Suppressor macrophage treated with lipopolysaccharide for 4 hours (primary cell): Measurements from ENCODE around the gene NOS1AP.
"Not testable (repeated sequence)": the region's sequence is repeated elsewhere in the genome, so short reads cannot be mapped to it uniquely, and the experiment has no call there.

ENCODE experiments used
- DNase-seq: peaks from one replicate; pipeline ENCODE4 v3.0.0-alpha.2; 2020

Gene NOS1AP

GRCh38 chr1:162069334-162070093 is at the start of gene NOS1AP:
Gene NOS1AP (plus strand): TSS chr1:162069691. CDS start chr1:162070178, 487 bp downstream.
- peak; percentile 85 for DNase-seq

- no peak for DNase-seq
Observed at GRCh38 chr1:162020150-162020549, 49.3 kb upstream of the NOS1AP start.

DNA sequence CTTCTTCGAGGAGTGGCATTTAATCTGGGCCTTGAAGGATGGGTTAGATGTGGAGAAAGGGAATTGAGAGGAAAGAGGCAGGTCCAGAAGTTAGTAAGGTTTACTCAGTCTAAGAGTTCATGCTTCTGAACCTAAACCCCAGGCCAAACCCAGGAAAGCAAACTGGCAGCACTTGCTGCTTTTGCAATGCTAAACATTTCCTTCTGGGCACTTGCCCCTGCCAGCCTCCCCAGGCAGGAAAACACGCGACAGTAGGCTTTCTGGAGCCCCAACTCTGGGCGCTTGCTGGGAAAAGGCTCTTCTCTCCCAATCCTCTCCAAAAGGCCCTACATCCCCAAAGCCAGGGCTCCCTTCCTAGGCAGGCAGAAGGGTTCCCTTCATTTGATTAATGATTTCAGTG is 48.4 kb upstream of the NOS1AP start:
- DNase-seq, result no peak

DNA sequence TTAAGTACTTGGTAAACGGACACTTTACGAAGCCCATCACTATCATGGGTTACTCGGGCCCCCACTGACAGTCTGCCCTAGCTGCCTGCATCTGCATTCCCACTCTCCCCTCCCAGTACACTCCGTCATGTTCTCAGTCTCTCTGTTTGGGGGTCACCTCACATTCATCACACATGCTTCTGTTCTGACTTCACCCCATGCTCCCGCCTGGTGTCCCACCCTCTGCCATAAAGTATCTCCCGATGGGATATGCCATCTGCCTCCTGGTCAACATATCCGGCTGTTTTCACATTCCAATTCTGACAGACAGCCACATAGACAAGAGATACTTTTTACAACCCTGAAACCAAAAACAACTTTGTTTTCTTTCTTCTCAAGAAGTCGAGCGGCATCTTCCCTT is 46.9 kb upstream of the NOS1AP start:
- no peak for DNase-seq

DNA sequence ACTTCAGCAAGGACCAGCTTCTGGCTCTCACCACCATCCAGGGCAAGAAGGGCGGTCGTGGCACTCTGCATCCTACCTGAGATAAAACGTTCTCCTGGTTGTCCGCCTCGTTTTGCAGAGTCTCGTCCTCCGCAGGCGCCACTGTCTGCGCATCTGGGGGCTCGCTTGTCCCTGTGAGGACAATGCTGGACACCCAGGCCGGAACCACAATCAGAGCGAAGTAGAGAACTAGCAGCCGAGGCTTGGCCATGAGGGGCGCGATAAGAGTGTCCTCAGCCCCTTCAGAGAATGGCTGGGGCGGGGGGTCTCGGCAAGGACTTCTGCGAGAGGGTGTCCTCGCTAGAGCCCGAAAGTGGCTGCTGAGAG is 46.3 kb upstream of the NOS1AP start:
- DNase-seq, result no peak

GRCh38 chr1:162023547-162024501 is 45.7 kb upstream of the NOS1AP start, which contains the start of gene OLFML2B:
Gene OLFML2B (minus strand): TSS chr1:162023869. CDS start chr1:162023430, 439 bp downstream.
- peak; percentile 75 for DNase-seq

- peak; percentile 46 for DNase-seq
Observed at GRCh38 chr1:162025541-162025940, 44.0 kb upstream of the NOS1AP start.

- peak; percentile 87 for DNase-seq
Observed at GRCh38 chr1:162026881-162027280, 42.6 kb upstream of the NOS1AP start.

GRCh38 chr1:162028726-162029125 is 40.8 kb upstream of the NOS1AP start:
- DNase-seq, result peak; percentile 92

- no peak for DNase-seq
Observed at GRCh38 chr1:162029157-162029556, 40.3 kb upstream of the NOS1AP start.

DNA sequence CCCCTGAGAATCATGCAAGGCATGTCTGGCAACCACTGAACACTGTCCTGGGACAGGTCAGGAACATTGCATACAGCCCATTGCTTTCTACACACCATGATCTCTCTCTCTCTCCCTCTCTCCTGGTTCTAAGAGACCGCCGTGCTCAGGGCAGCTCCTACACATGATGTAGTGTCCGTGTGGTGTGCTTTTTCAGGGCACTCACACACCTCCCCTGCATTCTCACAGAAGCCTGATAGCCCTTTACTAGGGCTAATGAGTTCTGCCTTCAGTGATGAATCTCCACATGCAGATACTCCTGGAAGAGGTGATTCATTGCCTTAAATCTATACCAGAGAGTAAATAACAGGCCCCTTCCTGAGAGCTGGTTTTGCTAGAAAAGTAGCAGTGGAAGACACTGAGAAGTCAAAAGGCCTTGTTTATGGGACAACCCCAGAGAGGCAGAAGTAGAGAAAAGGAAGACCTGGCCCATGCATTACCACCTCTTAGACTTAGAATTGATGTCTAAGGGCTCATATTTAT is 38.7 kb upstream of the NOS1AP start:
- no peak for DNase-seq

GRCh38 chr1:162033428-162033827 is 36.1 kb upstream of the NOS1AP start:
- no peak for DNase-seq

DNA sequence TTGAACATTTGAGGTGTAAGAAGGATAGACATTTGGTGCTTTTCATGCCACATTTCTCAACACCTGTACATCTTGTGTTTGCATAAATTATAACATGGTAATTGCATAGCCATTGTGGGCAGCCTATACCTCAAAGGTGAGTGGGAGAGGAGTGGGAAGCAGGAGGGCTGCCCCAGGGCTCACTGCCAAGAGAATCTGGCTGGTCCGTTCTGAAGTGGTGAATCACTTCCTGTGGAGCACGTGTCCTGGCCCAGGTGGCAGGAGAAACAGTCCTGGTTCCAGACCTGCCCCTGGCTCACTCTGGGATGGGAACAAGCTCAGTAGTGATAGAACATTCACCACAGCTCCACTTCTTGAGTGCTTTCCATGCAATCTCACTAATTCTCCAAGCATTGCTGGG is 34.2 kb upstream of the NOS1AP start:
- DNase-seq, result no peak

- DNase-seq, result no peak
Observed at GRCh38 chr1:162036163-162036562, 33.3 kb upstream of the NOS1AP start.

GRCh38 chr1:162038624-162039023 is 30.9 kb upstream of the NOS1AP start:
- no peak for DNase-seq

DNA sequence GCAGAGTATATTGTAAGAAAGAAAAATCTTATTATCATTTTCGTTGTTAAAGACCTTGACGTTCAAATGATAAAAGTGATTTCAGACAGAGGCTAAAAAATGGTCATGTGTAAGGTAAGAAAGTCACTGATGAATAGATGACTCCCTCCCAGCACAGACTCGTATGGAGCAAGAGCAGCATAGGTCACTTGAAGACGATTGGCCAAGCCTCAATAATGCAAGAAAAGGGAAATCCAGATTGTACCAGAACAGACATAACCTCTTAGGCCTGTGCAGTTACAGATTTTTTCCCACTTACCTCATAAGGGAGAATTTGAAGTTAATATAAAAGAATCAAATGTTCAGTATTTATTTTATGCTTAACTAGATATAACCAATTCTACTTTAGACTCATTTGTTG is 29.5 kb upstream of the NOS1AP start:
- no peak for DNase-seq

DNA sequence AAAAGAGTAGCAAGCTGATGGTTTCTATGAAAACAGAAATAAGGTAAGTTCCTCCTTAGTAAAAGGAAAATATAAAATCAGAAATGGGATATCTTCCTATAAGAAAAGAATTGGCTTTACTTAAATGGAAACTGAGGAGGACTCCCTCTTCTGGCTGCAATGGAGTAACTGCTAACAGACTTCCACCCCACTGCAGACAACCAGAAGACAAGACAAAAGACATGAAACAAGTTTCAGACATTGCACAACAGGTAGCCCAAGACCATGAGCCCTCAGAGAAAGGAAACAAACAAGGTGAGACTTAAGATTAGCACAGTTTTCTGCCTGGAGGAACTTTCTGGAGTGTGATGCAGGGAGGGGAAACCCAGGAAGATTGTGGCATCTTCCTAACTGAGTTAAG is 28.8 kb upstream of the NOS1AP start:
- peak; percentile 23 for DNase-seq

DNA sequence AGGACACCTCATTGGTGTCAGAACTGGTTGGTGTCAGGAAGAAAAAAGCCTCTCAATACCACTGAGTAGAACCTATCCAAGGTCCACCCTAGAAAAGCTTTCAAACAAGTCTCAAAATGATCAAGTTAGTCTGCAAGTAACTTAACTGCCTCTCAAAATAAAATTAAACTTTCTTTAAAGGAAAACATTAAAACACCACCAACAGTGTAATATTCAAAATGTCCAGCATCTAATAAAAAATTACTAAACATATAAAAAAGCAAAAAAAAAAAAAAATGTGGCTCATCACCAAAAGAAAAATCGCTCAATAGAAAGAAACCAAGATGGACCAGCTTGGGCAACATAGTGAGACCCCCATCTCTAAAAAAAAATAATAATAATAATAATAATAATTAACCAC is 27.1 kb upstream of the NOS1AP start:
- no peak for DNase-seq

GRCh38 chr1:162046921-162047320 is 22.6 kb upstream of the NOS1AP start:
- DNase-seq, result peak; percentile 16

GRCh38 chr1:162053949-162054348 is 15.5 kb upstream of the NOS1AP start:
- not testable (repeated sequence) for DNase-seq

DNA sequence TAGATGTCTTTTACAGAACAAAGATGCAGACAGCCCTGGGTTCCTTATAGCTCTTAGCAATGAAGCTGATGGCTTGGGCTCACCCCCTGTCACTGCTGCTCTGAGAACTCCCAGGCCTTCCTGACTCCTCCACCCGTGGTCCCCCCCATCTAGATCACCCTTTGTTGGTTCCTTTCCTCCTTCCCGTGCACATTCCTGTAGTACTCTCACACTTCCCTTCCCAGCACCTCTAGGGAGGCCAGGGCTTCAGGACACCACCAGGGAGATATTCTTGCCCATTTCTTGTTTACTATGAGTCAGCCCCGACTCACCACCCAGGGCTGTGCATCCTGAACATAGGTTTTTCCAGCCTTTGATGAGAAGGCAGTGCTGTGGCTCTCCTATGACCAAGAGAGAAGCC is 14.4 kb upstream of the NOS1AP start:
- no peak for DNase-seq

DNA sequence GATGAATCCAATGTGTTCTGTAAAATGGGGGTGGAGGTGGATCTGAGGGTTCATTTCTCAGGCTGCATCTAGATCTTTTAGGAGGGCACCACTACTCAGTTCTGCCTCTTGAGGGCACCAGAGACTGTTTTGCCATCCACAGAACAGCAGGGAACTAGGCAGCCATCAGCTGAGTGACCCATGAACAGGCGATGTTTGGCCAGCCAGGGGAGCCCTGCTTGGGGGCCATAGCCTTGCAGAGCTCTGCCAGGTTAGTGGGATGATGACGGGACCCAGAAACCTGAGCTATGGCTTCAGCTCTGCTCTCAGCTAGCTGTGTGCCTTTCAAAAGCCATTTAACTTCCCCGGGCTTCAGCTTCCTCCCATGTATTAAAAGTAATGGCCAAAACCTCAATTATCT is 13.4 kb upstream of the NOS1AP start:
- DNase-seq, result peak; percentile 69

DNA sequence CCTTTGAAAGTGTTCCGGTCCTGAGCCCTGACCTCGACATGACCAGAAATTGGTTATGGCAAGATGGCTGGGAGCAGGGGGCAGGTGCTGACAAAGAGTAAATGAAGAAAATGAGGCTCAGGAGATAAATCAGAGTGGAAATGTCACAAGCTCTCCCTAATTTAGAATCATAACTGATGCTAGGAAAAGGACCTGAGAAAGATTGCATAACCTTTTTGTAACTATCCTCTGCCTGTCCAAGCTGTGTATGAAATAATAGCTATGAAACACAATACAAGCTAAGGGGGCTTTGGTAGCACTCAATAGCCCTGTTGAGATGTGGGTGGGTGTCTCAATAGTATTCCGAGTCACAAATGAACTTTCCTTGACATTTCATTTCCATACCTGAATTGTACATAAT is 12.9 kb upstream of the NOS1AP start:
- DNase-seq, result no peak

DNA sequence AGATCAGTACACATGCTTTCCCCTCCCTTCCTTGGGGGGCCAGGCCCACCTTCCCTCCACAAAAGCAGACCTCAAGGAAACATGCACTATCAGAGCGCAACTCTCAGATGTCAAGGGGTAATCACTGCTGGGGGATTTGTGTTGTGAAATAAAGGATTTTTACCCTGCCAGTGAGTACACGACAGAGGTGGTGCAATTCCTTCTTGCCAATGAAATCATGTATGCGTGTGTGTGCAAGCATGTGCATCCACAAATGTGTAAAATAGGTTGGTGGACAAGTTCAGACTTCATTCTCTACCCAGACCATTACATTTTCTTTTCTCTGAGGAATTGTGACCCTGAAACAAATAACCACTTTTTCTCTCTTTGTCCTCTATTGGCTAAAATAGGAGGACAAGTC is 9.8 kb upstream of the NOS1AP start:
- DNase-seq, result no peak
